Loucy (cell line): Measurements from ENCODE around the gene ACAP2.

Source experiments
- H2AFZ ChIP-seq: fragments of 200-600 bp; sonication (generic); 2 replicates; pipeline ENCODE4 v1.6.0; 2016; ENCODE audit warnings: antibody characterized with exemption, mild to moderate bottlenecking, low read length, moderate library complexity
- H3F3A ChIP-seq: fragments of 200-600 bp; 2 replicates; pipeline ENCODE4 v1.6.0; 2016; ENCODE audit warnings: antibody characterized with exemption, low read depth, mild to moderate bottlenecking
- H3K27me3 ChIP-seq: fragments of 200-600 bp; sonication (generic); 2 replicates; pipeline ENCODE4 v1.6.1; 2014; ENCODE audit warnings: low read length, mild to moderate bottlenecking; ENCODE audit not compliant: insufficient read depth, poor library complexity, severe bottlenecking
- H3K36me3 ChIP-seq: fragments of 200-600 bp; sonication (generic); 2 replicates; pipeline ENCODE4 v1.6.1; 2016; ENCODE audit warnings: low read length; ENCODE audit not compliant: insufficient read depth
- H3K4me1 ChIP-seq: fragments of 200-600 bp; sonication (generic); 2 replicates; pipeline ENCODE4 v1.5.1; 2014; ENCODE audit warnings: low read length, mild to moderate bottlenecking; ENCODE audit not compliant: insufficient read depth, poor library complexity, severe bottlenecking
- H3K4me2 ChIP-seq: fragments of 200-600 bp; sonication (generic); 2 replicates; pipeline ENCODE4 v1.6.0; 2014; ENCODE audit warnings: antibody characterized with exemption, low read length, low read depth, mild to moderate bottlenecking; ENCODE audit not compliant: poor library complexity, severe bottlenecking
- H3K4me3 ChIP-seq: fragments of 200-600 bp; sonication (generic); 2 replicates; pipeline ENCODE4 v1.5.1; 2014; ENCODE audit warnings: low read length, mild to moderate bottlenecking, mixed read lengths; ENCODE audit not compliant: poor library complexity, severe bottlenecking
- H3K79me2 ChIP-seq: fragments of 200-600 bp; sonication (generic); 2 replicates; pipeline ENCODE4 v1.6.1; 2014; ENCODE audit warnings: low read length; ENCODE audit not compliant: insufficient read depth
- H3K9ac ChIP-seq: fragments of 200-600 bp; sonication (generic); 2 replicates; pipeline ENCODE4 v1.6.0; 2014; ENCODE audit warnings: mild to moderate bottlenecking, low read depth, low read length, moderate library complexity; ENCODE audit not compliant: poor library complexity, severe bottlenecking
- H3K9me2 ChIP-seq: fragments of 200-600 bp; sonication (generic); replicated peaks from 2 replicates; pipeline ENCODE4 v1.6.1; 2016; ENCODE audit warnings: low read depth, low read length, mixed read lengths
- H3K9me3 ChIP-seq: fragments of 200-600 bp; sonication (generic); 2 replicates; pipeline ENCODE4 v1.6.1; 2014; ENCODE audit warnings: mild to moderate bottlenecking, antibody characterized with exemption, low read length, low read depth; ENCODE audit not compliant: insufficient read depth
- H4K20me1 ChIP-seq: fragments of 200-600 bp; sonication (generic); 2 replicates; pipeline ENCODE4 v1.6.0; 2014; ENCODE audit warnings: antibody characterized with exemption, low read length, mild to moderate bottlenecking; ENCODE audit not compliant: insufficient read depth, poor library complexity, severe bottlenecking
- EZH2phosphoT487 ChIP-seq: fragments of 200-600 bp; IDR thresholded peaks from 2 replicates; pipeline ENCODE4 v1.6.1; 2018; ENCODE audit warnings: antibody characterized with exemption, mild to moderate bottlenecking, moderate library complexity, borderline replicate concordance
- TF ChIP-seq, protein P1 (sequence below): fragments of 200-600 bp; sonication (generic); conservative IDR thresholded peaks from 2 replicates; pipeline ENCODE4 v1.5.1; 2014; ENCODE audit warnings: mild to moderate bottlenecking, antibody characterized with exemption, low read length

ACAP2 gene

DNA sequence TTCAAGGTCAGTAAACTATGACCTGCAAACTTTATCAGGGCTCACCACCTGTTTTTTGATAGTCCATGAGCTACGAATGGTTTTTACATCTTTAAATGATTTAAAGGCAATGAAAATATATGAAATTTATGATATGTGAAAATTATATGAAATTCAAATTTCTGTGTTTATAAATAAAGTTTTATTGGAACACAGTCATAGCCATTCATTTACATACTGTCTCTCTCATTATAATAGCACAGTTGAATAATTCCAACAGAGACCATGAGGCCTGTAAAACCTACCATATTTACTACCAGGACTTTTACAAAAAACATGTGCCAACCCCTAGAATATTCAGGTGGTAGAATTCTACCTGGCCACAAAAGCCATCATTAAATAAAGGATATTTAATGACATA is 107.9 kb downstream of the ACAP2 start:
- H3K9me2 ChIP-seq, result no peaks in the 10 kb centered on the region
- H3K27me3 ChIP-seq, result no peaks in the 10 kb centered on the region
- H3K9me3 ChIP-seq, result no peaks in the 10 kb centered on the region
- H3K4me3 ChIP-seq, result no peak overlapping the region
- H2AFZ ChIP-seq, result no peak overlapping the region
- no peak overlapping the region for H3K9ac ChIP-seq
- H3K79me2 ChIP-seq, result no peaks in the 10 kb centered on the region
- no peaks in the 10 kb centered on the region for H4K20me1 ChIP-seq
- H3K4me2 ChIP-seq, result no peak overlapping the region
- no peaks in the 10 kb centered on the region for H3K4me1 ChIP-seq
- H3K36me3 ChIP-seq, result peaks cover 48% of the 10 kb centered on the region; the same call in 1 of the 2 replicates
- TF ChIP-seq, protein P1, sequence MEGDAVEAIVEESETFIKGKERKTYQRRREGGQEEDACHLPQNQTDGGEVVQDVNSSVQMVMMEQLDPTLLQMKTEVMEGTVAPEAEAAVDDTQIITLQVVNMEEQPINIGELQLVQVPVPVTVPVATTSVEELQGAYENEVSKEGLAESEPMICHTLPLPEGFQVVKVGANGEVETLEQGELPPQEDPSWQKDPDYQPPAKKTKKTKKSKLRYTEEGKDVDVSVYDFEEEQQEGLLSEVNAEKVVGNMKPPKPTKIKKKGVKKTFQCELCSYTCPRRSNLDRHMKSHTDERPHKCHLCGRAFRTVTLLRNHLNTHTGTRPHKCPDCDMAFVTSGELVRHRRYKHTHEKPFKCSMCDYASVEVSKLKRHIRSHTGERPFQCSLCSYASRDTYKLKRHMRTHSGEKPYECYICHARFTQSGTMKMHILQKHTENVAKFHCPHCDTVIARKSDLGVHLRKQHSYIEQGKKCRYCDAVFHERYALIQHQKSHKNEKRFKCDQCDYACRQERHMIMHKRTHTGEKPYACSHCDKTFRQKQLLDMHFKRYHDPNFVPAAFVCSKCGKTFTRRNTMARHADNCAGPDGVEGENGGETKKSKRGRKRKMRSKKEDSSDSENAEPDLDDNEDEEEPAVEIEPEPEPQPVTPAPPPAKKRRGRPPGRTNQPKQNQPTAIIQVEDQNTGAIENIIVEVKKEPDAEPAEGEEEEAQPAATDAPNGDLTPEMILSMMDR, result no peak
- no peak for TF ChIP-seq EZH2phosphoT487
- H3F3A ChIP-seq, result no peaks in the 10 kb centered on the region

DNA sequence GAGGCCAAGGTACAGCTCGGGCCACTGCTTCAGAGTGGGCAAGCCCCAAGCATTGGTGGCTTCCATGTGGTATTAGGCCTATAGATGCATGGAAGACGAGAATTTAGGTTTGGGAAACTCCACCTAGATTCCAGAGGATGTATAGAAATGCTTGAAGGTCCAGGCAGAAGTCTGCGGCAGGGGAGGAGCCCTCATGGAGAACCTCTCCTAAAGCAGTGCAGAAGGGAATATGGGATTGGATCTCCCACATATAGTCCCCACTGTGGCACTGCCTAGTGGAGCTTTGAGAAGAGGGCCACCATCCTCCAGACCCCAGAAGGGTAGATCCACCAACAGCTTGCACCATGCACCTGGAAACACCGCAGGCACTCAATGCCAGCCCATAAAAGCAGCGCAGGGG is 123.8 kb downstream of the ACAP2 start:
- Histone ChIP-seq H3K4me2 (no peak overlapping the region), H3K4me3 (no peak overlapping the region), H3K9me3 (peaks cover 11% of the 10 kb centered on the region; the same call in 1 of the 2 replicates), H3K79me2 (no peaks in the 10 kb centered on the region), H3K4me1 (no peaks in the 10 kb centered on the region), H4K20me1 (no peaks in the 10 kb centered on the region), H3F3A (no peaks in the 10 kb centered on the region), H3K36me3 (peaks cover 28% of the 10 kb centered on the region), H3K9me2 (no peaks in the 10 kb centered on the region), H3K27me3 (no peaks in the 10 kb centered on the region), H2AFZ (no peak overlapping the region), H3K9ac (no peak overlapping the region)
- TF ChIP-seq EZH2phosphoT487, result no peak
- TF ChIP-seq, protein P1, result no peak

DNA sequence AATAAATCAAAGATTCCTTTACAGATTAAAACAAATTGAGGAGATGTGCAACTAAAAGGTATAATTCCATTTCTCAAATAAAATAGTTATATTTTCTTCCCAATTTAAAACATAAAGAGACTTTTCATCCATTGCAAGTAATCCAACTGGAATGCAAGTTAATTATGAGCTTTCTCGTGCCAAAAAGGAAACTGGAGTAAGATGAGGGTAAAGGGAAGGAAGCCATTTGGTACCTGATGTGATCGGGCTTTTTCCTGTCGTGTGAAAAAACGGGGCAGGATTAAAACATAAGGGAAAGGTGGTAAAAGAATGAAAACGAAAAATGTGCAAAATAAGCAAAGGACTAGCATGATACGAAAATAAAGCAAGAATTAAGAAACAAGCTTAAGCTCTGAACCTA is 130.1 kb downstream of the ACAP2 start:
- H3K9me3 ChIP-seq, result no peaks in the 10 kb centered on the region
- no peak overlapping the region for H3K4me2 ChIP-seq
- no peak overlapping the region for H2AFZ ChIP-seq
- H3K79me2 ChIP-seq, result no peaks in the 10 kb centered on the region
- no peaks in the 10 kb centered on the region for H3K4me1 ChIP-seq
- no peaks in the 10 kb centered on the region for H3K9me2 ChIP-seq
- H3K9ac ChIP-seq, result no peak overlapping the region
- no peak for TF ChIP-seq EZH2phosphoT487
- TF ChIP-seq, protein P1, result no peak
- no peak overlapping the region for H3K4me3 ChIP-seq
- H3K36me3 ChIP-seq, result peaks cover 3% of the 10 kb centered on the region; the same call in 1 of the 2 replicates
- no peaks in the 10 kb centered on the region for H3K27me3 ChIP-seq
- no peaks in the 10 kb centered on the region for H4K20me1 ChIP-seq
- no peaks in the 10 kb centered on the region for H3F3A ChIP-seq
